SK-N-SH (cell line): Measurements from ENCODE around the gene CNNM1. TPM values are rescaled to one million over a fixed set of nuclear protein-coding genes. Genes with fewer than 3 reads are reported as not detected.

Source experiments
- CTCF ChIA-PET: fragments of 300-600, 350-600 bp; formaldehyde crosslinking; extraction: SDS; loops from one replicate; lab custom pipeline; 2021; lab: Yijun Ruan, JAX
- POLR2A ChIA-PET: fragments of 350-600 bp; sonication (Branson Sonifier 250); formaldehyde crosslinking; extraction: SDS; loops from one replicate; lab custom pipeline; 2020; ENCODE audit warnings: antibody characterized with exemption, inconsistent platforms; lab: Yijun Ruan, JAX
- DNase-seq: peaks from one replicate; pipeline ENCODE4 v3.0.0; 2012
- H2AFZ ChIP-seq: fragments of 200-600 bp; sonication (generic); 2 replicates; pipeline ENCODE4 v1.8.1; 2016; ENCODE audit warnings: antibody characterized with exemption, mild to moderate bottlenecking, low read depth
- H3F3A ChIP-seq: fragments of 200-600 bp; sonication (generic); replicated peaks from 2 replicates; pipeline ENCODE3; 2016; ENCODE audit warnings: antibody characterized with exemption, mild to moderate bottlenecking; ENCODE audit not compliant: insufficient read depth
- H3K27ac ChIP-seq, 2 experiments: fragments of 200-500 bp in 1 of 2; fragments of 200-600 bp in 1 of 2; sonication (Bioruptor generic) in 1 of 2; sonication (generic), shearing (Covaris generic) in 1 of 2; 2 replicates each; pipeline versions ENCODE4 v1.5.1 to v1.6.1; 2014 to 2016; ENCODE audit warnings: low read depth in 2 of 2, inconsistent platforms in 1 of 2, low read length in 1 of 2, mild to moderate bottlenecking in 1 of 2, mixed read lengths in 1 of 2
- H3K27me3 ChIP-seq: fragments of 200-600 bp; sonication (generic), shearing (Covaris generic); 2 replicates; pipeline ENCODE4 v1.6.1; 2016; ENCODE audit warnings: mixed run types; ENCODE audit not compliant: insufficient read depth
- H3K36me3 ChIP-seq, 2 experiments: fragments of 200-500 bp in 1 of 2; fragments of 200-600 bp in 1 of 2; sonication (Bioruptor generic) in 1 of 2; sonication (generic) in 1 of 2; replicated peaks in 1 of 2; 2 replicates each; pipeline versions ENCODE3 to v1.5.1; 2014 to 2016; ENCODE audit warnings: low read length in 1 of 2, mild to moderate bottlenecking in 1 of 2; ENCODE audit not compliant: insufficient read depth in 2 of 2, control insufficient read depth in 1 of 2
- H3K4me1 ChIP-seq, 2 experiments: fragments of 200-500 bp in 1 of 2; fragments of 200-600 bp in 1 of 2; sonication (Bioruptor generic) in 1 of 2; sonication (generic), shearing (Covaris generic) in 1 of 2; 2 replicates each; pipeline versions ENCODE4 v1.5.1 to v1.6.1; 2014 to 2016; ENCODE audit warnings: low read depth in 1 of 2, low read length in 1 of 2, mixed run types in 1 of 2; ENCODE audit not compliant: insufficient read depth in 2 of 2, control insufficient read depth in 1 of 2
- H3K4me2 ChIP-seq: fragments of 200-600 bp; sonication (generic), shearing (Covaris generic); 2 replicates; pipeline ENCODE4 v1.6.1; 2017; ENCODE audit warnings: mixed run types
- H3K4me3 ChIP-seq, 2 experiments: fragments of 200-500 bp in 1 of 2; fragments of 200-600 bp in 1 of 2; sonication (Bioruptor generic) in 1 of 2; sonication (generic), shearing (Covaris generic) in 1 of 2; 2 replicates each; pipeline versions ENCODE4 v1.5.1 to v1.8.1; 2014 to 2016; ENCODE audit warnings: low read depth in 2 of 2, inconsistent platforms in 1 of 2, low read length in 1 of 2, mild to moderate bottlenecking in 1 of 2, mixed read lengths in 1 of 2, moderate library complexity in 1 of 2
- H3K79me2 ChIP-seq: fragments of 200-600 bp; sonication (generic); 2 replicates; pipeline ENCODE4 v1.8.1; 2017; ENCODE audit warnings: mild to moderate bottlenecking; ENCODE audit not compliant: insufficient read depth
- H3K9ac ChIP-seq: fragments of 200-600 bp; sonication (generic); 2 replicates; pipeline ENCODE4 v1.6.1; 2017; ENCODE audit warnings: mixed run types
- H3K9me2 ChIP-seq: fragments of 200-600 bp; sonication (generic); 2 replicates; pipeline ENCODE4 v1.6.1; 2017; ENCODE audit warnings: mixed run types
- H3K9me3 ChIP-seq: fragments of 200-600 bp; sonication (generic); 2 replicates; pipeline ENCODE4 v1.6.1; 2017; ENCODE audit warnings: mixed run types, mild to moderate bottlenecking, moderate library complexity
- H4K20me1 ChIP-seq: fragments of 200-600 bp; sonication (generic); 2 replicates; pipeline ENCODE4 v1.6.1; 2017; ENCODE audit warnings: mild to moderate bottlenecking, mixed run types; ENCODE audit not compliant: insufficient read depth
- CHD2 ChIP-seq: fragments of 150-350 bp; IDR thresholded peaks from 2 replicates; pipeline ENCODE4 v1.6.1; 2018; ENCODE audit warnings: low read length; ENCODE audit not compliant: partially characterized antibody
- FOXJ3 ChIP-seq: sonication (generic); formaldehyde crosslinking; IDR thresholded peaks from 2 replicates; pipeline ENCODE4 v1.5.1; 2020; ENCODE audit warnings: mild to moderate bottlenecking, missing genetic modification reagents
- GABPA ChIP-seq: IDR thresholded peaks from 2 replicates; pipeline ENCODE4 v1.4.0; 2012; ENCODE audit warnings: low read depth, mild to moderate bottlenecking
- MAX ChIP-seq: IDR thresholded peaks from 2 replicates; pipeline ENCODE4 v1.4.0; 2012; ENCODE audit warnings: low read depth
- MXI1 ChIP-seq: IDR thresholded peaks from 2 replicates; pipeline ENCODE4 v1.6.1; 2012; ENCODE audit warnings: mild to moderate bottlenecking, low read depth, low read length, improper control_type of control experiment
- NRF1 ChIP-seq: IDR thresholded peaks from 2 replicates; pipeline ENCODE4 v1.6.1; 2012; ENCODE audit warnings: low read depth, mild to moderate bottlenecking, low read length
- RCOR1 ChIP-seq: fragments of 150-350 bp; IDR thresholded peaks from 2 replicates; pipeline ENCODE4 v1.6.1; 2017; ENCODE audit warnings: antibody characterized with exemption, low read length
- RFX5 ChIP-seq: IDR thresholded peaks from 2 replicates; pipeline ENCODE4 v1.6.1; 2012; ENCODE audit warnings: mild to moderate bottlenecking, improper control_type of control experiment, low read length
- RXRA ChIP-seq: IDR thresholded peaks from 2 replicates; pipeline ENCODE4 v1.4.0; 2012; ENCODE audit warnings: low read depth, mild to moderate bottlenecking, borderline replicate concordance
- TAF1 ChIP-seq: IDR thresholded peaks from 2 replicates; pipeline ENCODE4 v1.6.1; 2012; ENCODE audit warnings: low read depth, mild to moderate bottlenecking, low read length, moderate library complexity, borderline replicate concordance
- TCF12 ChIP-seq: IDR thresholded peaks from 2 replicates; pipeline ENCODE4 v1.4.0; 2012
- USF1 ChIP-seq: IDR thresholded peaks from 2 replicates; pipeline ENCODE4 v1.4.0; 2012; ENCODE audit warnings: low read depth, borderline replicate concordance
- YY1 ChIP-seq: IDR thresholded peaks from 2 replicates; pipeline ENCODE4 v1.4.0; 2012; ENCODE audit warnings: low read depth, mild to moderate bottlenecking
- WGBS: methylation state at CpG from one replicate; pipeline ENCODE4 v1.1.6; 2017; ENCODE audit warnings: low lambda C conversion rate; 5-methylcytosine and 5-hydroxymethylcytosine counted together
- polyA plus RNA-seq, 3 experiments: library from polyadenylated mRNA; depleted of rRNA; stranded (reverse); fragments of >200 nt; gene quantifications; 2 replicates each; pipeline ENCODE4 v1.2.3, GENCODE V29; 2012

CNNM1 gene
- 0.12 and 0.16 TPM in 2 replicates for polyA plus RNA-seq (2012; rRNA removed)
- polyA plus RNA-seq (2012; cell fraction: cytosol; rRNA removed): 0.09 and 0.20 TPM in 2 replicates
- 0.12 and 0.13 TPM in 2 replicates for polyA plus RNA-seq (2012; cell fraction: nucleus; rRNA removed)

- H3K4me2 ChIP-seq: peak within 1 kb of the TSS; percentile 71; the same call in 1 of the 2 replicates
- TF ChIP-seq RFX5 (no peak), NRF1 (no peak), FOXJ3 (CRISPR knock-in tag) (no peak), TAF1 (no peak), USF1 (peak; percentile 59; the same call in 1 of the 2 replicates), YY1 (no peak), RXRA (no peak), MXI1 (peak; percentile 86; the same call in 1 of the 2 replicates), CHD2 (no peak), MAX (peak; percentile 33; the same call in 1 of the 2 replicates), RCOR1 (no peak)
- H3K9ac ChIP-seq: no peak within 1 kb of the TSS
- POLR2A ChIA-PET: interaction anchor here (1.0 to 1.9 kb wide), 2 partner anchors 33 to 101 kb away, joined by 3 to 10 read pairs; partner anchors contain the start of gene GOT1
- H3K79me2 ChIP-seq: no peaks in the 10 kb centered on the region
- no peaks in the 10 kb centered on the region for H3F3A ChIP-seq
- no peaks in the 10 kb centered on the region for H3K36me3 ChIP-seq
- H3K4me3 ChIP-seq: peak within 1 kb of the TSS; percentile 46 to 47
- CTCF ChIA-PET: interaction anchor here (0.7 to 1.5 kb wide), 3 partner anchors 9 to 63 kb away, joined by 3 read pairs; no protein-coding TSS in a partner anchor
- no peaks in the 10 kb centered on the region for H3K9me2 ChIP-seq
- no peaks in the 10 kb centered on the region for H4K20me1 ChIP-seq
- peaks cover 27% of the 10 kb centered on the region for H3K27me3 ChIP-seq
- no peak within 1 kb of the TSS for H3K27ac ChIP-seq
- WGBS: 0% methylated on average over 1 of the region's 24 CpGs
- H3K9me3 ChIP-seq: no peaks in the 10 kb centered on the region
- H2AFZ ChIP-seq: no peak within 1 kb of the TSS
- peaks cover 0 to 18% of the 10 kb centered on the region in 2 experiments; a peak in 1 of 4 replicates for H3K4me1 ChIP-seq
- peak; percentile 86 for DNase-seq
Measured at GRCh38 chr10:99329304-99329553, at the start of gene CNNM1. CNNM1 (plus strand) TSS chr10:99329356; CDS start chr10:99329388, 32 bp downstream.

GRCh38 chr10:99279626-99280111, 49.5 kb upstream of the CNNM1 start:
- Histone ChIP-seq H4K20me1 (no peaks in the 10 kb centered on the region), H3K9me2 (no peaks in the 10 kb centered on the region), H2AFZ (no peak overlapping the region), H3K79me2 (no peaks in the 10 kb centered on the region), H3K27me3 (no peaks in the 10 kb centered on the region), H3K4me2 (no peak overlapping the region), H3F3A (no peaks in the 10 kb centered on the region), H3K9me3 (no peaks in the 10 kb centered on the region; the same call in 1 of the 2 replicates), H3K9ac (no peak overlapping the region), H3K36me3 (no peaks in the 10 kb centered on the region), H3K4me3 (no peak overlapping the region), H3K4me1 (no peaks in the 10 kb centered on the region), H3K27ac (no peak overlapping the region)
- ChIA-PET POLR2A (no interaction called here), CTCF (interaction anchor here (1.1 to 2.6 kb wide), 6 partner anchors 9 to 1109 kb away, joined by 3 to 10 read pairs (median 5); no protein-coding TSS in a partner anchor)
- DNase-seq: no peak
- no peak for TF ChIP-seq GABPA
- no peak for TF ChIP-seq TCF12
- WGBS: 19% methylated on average over 1 of the region's 1 CpG
